Neural progenitor cell (in vitro differentiated cells): ENCODE measurements around the gene TAF15. TPM values are rescaled to one million over a fixed set of nuclear protein-coding genes. Genes with fewer than 3 reads are reported as not detected.
A peak's percentile ranks its signal among the peaks of the same experiment; 100 is the strongest.

Experiments
- DNase-seq: peaks from one replicate; pipeline ENCODE4 v3.0.0-alpha.2; 2016; ENCODE audit warnings: low spot score
- H2AFZ ChIP-seq: fragments of 200-600 bp; sonication (generic); replicated peaks from 2 replicates; pipeline ENCODE4 v1.6.1; 2016; ENCODE audit warnings: antibody characterized with exemption
- H3F3A ChIP-seq: fragments of 200-600 bp; sonication (generic); 2 replicates; pipeline ENCODE4 v1.6.1; 2016; ENCODE audit warnings: antibody characterized with exemption, low read depth
- H3K27ac ChIP-seq: fragments of 200-600 bp; sonication (generic); 2 replicates; pipeline ENCODE4 v1.5.1; 2016; ENCODE audit warnings: mild to moderate bottlenecking
- H3K27me3 ChIP-seq: fragments of 200-600 bp; sonication (generic); 2 replicates; pipeline ENCODE4 v1.6.1; 2016; ENCODE audit warnings: mild to moderate bottlenecking, moderate library complexity
- H3K36me3 ChIP-seq: fragments of 200-600 bp; sonication (generic); 2 replicates; pipeline ENCODE4 v1.5.1; 2016
- H3K4me1 ChIP-seq: fragments of 200-600 bp; sonication (generic); 2 replicates; pipeline ENCODE4 v1.6.1; 2016; ENCODE audit warnings: mixed run types
- H3K4me2 ChIP-seq: fragments of 200-600 bp; sonication (generic); 2 replicates; pipeline ENCODE4 v1.6.1; 2016
- H3K4me3 ChIP-seq: fragments of 200-600 bp; sonication (generic); 2 replicates; pipeline ENCODE4 v1.5.1; 2016
- H3K79me2 ChIP-seq: fragments of 200-600 bp; sonication (generic); 2 replicates; pipeline ENCODE4 v1.6.1; 2016; ENCODE audit warnings: low read depth
- H3K9ac ChIP-seq: fragments of 200-600 bp; sonication (generic); 2 replicates; pipeline ENCODE4 v1.6.1; 2016
- H3K9me3 ChIP-seq: fragments of 200-600 bp; sonication (generic); 2 replicates; pipeline ENCODE4 v1.5.1; 2016; ENCODE audit warnings: low read depth
- H4K20me1 ChIP-seq: fragments of 200-600 bp; sonication (generic); 2 replicates; pipeline ENCODE4 v1.6.1; 2016; ENCODE audit warnings: low read depth
- H3K27ac Mint-ChIP-seq: 3 replicates; pipeline ENCODE4 v1.8.0; 2021; ENCODE audit warnings: mixed read lengths
- H3K27me3 Mint-ChIP-seq: 2 replicates; pipeline ENCODE4 v1.8.0; 2022; ENCODE audit warnings: low read depth, mild to moderate bottlenecking, inconsistent platforms, moderate library complexity, mixed read lengths; ENCODE audit not compliant: insufficient read depth
- H3K36me3 Mint-ChIP-seq: 3 replicates; pipeline ENCODE4 v1.8.0; 2021; ENCODE audit warnings: mixed read lengths
- H3K4me1 Mint-ChIP-seq: 3 replicates; pipeline ENCODE4 v1.8.0; 2021; ENCODE audit warnings: mixed read lengths
- H3K4me3 Mint-ChIP-seq: 3 replicates; pipeline ENCODE4 v1.8.0; 2021; ENCODE audit warnings: mild to moderate bottlenecking, moderate library complexity, mixed read lengths
- H3K9me3 Mint-ChIP-seq: 3 replicates; pipeline ENCODE4 v1.8.0; 2020; ENCODE audit warnings: mixed read lengths
- CTCF ChIP-seq: fragments of 200-600 bp; sonication (generic); IDR thresholded peaks from 2 replicates; pipeline ENCODE4 v1.5.1; 2017; ENCODE audit warnings: antibody characterized with exemption, mild to moderate bottlenecking
- EZH2 ChIP-seq: fragments of 200-600 bp; sonication (generic); IDR thresholded peaks from 2 replicates; pipeline ENCODE4 v1.6.1; 2017; ENCODE audit warnings: antibody characterized with exemption, mild to moderate bottlenecking, moderate library complexity
- EZH2phosphoT487 ChIP-seq: fragments of 200-600 bp; sonication (generic); IDR thresholded peaks from 2 replicates; pipeline ENCODE4 v1.6.1; 2017; ENCODE audit warnings: antibody characterized with exemption
- total RNA-seq: library from RNA; depleted of rRNA; stranded (reverse); fragments of >200 nt; gene quantifications from 2 replicates; pipeline ENCODE4 v1.2.3, GENCODE V29; 2015; ENCODE audit warnings: low replicate concordance

TAF15 gene
- total RNA-seq, 1 donor from 2014 or later = 90.1 TPM

- Histone ChIP-seq H3K4me1 (peaks cover 7% of the 10 kb centered on the region), H3K9me3 (no peaks in the 10 kb centered on the region), H4K20me1 (no peaks in the 10 kb centered on the region), H3K27ac (no peak overlapping the region), H3K79me2 (no peaks in the 10 kb centered on the region), H3K27me3 (no peaks in the 10 kb centered on the region), H2AFZ (no peak overlapping the region), H3K4me2 (no peak overlapping the region), H3K4me3 (no peak overlapping the region), H3K9ac (no peak overlapping the region), H3K36me3 (no peaks in the 10 kb centered on the region), H3F3A (no peaks in the 10 kb centered on the region)
- peaks cover 13% of the 10 kb centered on the region for H3K4me1 Mint-ChIP-seq
- TF ChIP-seq EZH2 = no peak
- TF ChIP-seq EZH2phosphoT487 = no peak
- no peak for TF ChIP-seq CTCF
- H3K36me3 Mint-ChIP-seq = no peaks in the 10 kb centered on the region
- no peaks in the 10 kb centered on the region for H3K9me3 Mint-ChIP-seq
- no peak for DNase-seq
- H3K27me3 Mint-ChIP-seq = peaks cover 2% of the 10 kb centered on the region
- H3K27ac Mint-ChIP-seq = no peak overlapping the region
- no peak overlapping the region for H3K4me3 Mint-ChIP-seq
Measured at GRCh38 chr17:35889241-35889640, 80.0 kb downstream of the TAF15 start.

- Mint-ChIP-seq H3K4me1 (peaks cover 13% of the 10 kb centered on the region), H3K27me3 (no peaks in the 10 kb centered on the region), H3K36me3 (no peaks in the 10 kb centered on the region), H3K4me3 (no peak overlapping the region), H3K9me3 (no peaks in the 10 kb centered on the region), H3K27ac (peak overlapping the region; percentile 19)
- Histone ChIP-seq H3F3A (no peaks in the 10 kb centered on the region), H3K79me2 (no peaks in the 10 kb centered on the region), H3K4me2 (peak overlapping the region; percentile 0), H4K20me1 (no peaks in the 10 kb centered on the region), H3K36me3 (no peaks in the 10 kb centered on the region), H3K27ac (no peak overlapping the region), H3K4me1 (peaks cover 7% of the 10 kb centered on the region), H2AFZ (no peak overlapping the region), H3K27me3 (no peaks in the 10 kb centered on the region), H3K4me3 (no peak overlapping the region), H3K9ac (no peak overlapping the region), H3K9me3 (no peaks in the 10 kb centered on the region)
- peak; percentile 11 for DNase-seq
- TF ChIP-seq CTCF (no peak), EZH2phosphoT487 (no peak), EZH2 (no peak)
Measured at GRCh38 chr17:35889818-35890773, 80.8 kb downstream of the TAF15 start.

GRCh38 chr17:35890774-35891155, 81.5 kb downstream of the TAF15 start:
- no peaks in the 10 kb centered on the region for H3K27me3 Mint-ChIP-seq
- Histone ChIP-seq H3K9me3 (no peaks in the 10 kb centered on the region), H3F3A (no peaks in the 10 kb centered on the region), H3K9ac (no peak overlapping the region), H3K36me3 (no peaks in the 10 kb centered on the region), H3K79me2 (no peaks in the 10 kb centered on the region), H3K4me2 (no peak overlapping the region), H3K27ac (no peak overlapping the region), H3K27me3 (no peaks in the 10 kb centered on the region), H3K4me1 (peaks cover 7% of the 10 kb centered on the region), H4K20me1 (no peaks in the 10 kb centered on the region), H3K4me3 (no peak overlapping the region), H2AFZ (no peak overlapping the region)
- no peak overlapping the region for H3K4me3 Mint-ChIP-seq
- peak overlapping the region; percentile 72 for H3K27ac Mint-ChIP-seq
- no peaks in the 10 kb centered on the region for H3K9me3 Mint-ChIP-seq
- TF ChIP-seq CTCF = no peak
- TF ChIP-seq EZH2 = no peak
- no peak for TF ChIP-seq EZH2phosphoT487
- peaks cover 13% of the 10 kb centered on the region for H3K4me1 Mint-ChIP-seq
- peak; percentile 7 for DNase-seq
- no peaks in the 10 kb centered on the region for H3K36me3 Mint-ChIP-seq
